VCaP (cell line): ENCODE measurements around the gene APH1A.

ENCODE experiments used
- H3K27ac ChIP-seq: fragments of 450-650 bp; 2 replicates; pipeline ENCODE4 v1.5.1; 2017
- CTCF ChIP-seq: fragments of 450-650 bp; conservative IDR thresholded peaks from 2 replicates; pipeline ENCODE4 v1.5.1; 2017; ENCODE audit warnings: mild to moderate bottlenecking, moderate library complexity

Gene APH1A

GRCh38 chr1:150295476-150295875, 26.7 kb upstream of the APH1A start:
- H3K27ac ChIP-seq = no peak overlapping the region

GRCh38 chr1:150293433-150294253, 24.8 kb upstream of the APH1A start, which contains the start of gene MRPS21:
Gene MRPS21 (plus strand): TSS chr1:150293861. CDS start chr1:150294367, 506 bp downstream.
- H3K27ac ChIP-seq = peak within 1 kb of the TSS; percentile 75
- no peak for TF ChIP-seq CTCF

More at GRCh38 chr1:150295476-150295875, 26.7 kb upstream of the APH1A start:
- no peak for TF ChIP-seq CTCF

- TF ChIP-seq CTCF = no peak
- H3K27ac ChIP-seq = no peak overlapping the region
These were observed 20.0 kb upstream of the APH1A start for GRCh38 chr1:150288822-150289221.

GRCh38 chr1:150288382-150288781, 19.6 kb upstream of the APH1A start:
- H3K27ac ChIP-seq = no peak overlapping the region

GRCh38 chr1:150283260-150283659, 14.4 kb upstream of the APH1A start:
- no peak for TF ChIP-seq CTCF
- no peak overlapping the region for H3K27ac ChIP-seq

More at GRCh38 chr1:150288382-150288781, 19.6 kb upstream of the APH1A start:
- no peak for TF ChIP-seq CTCF

- no peak for TF ChIP-seq CTCF
These were observed 13.7 kb upstream of the APH1A start for GRCh38 chr1:150282558-150282958.

GRCh38 chr1:150281758-150282557, 13.1 kb upstream of the APH1A start, which contains the start of gene CIART:
Gene CIART (plus strand): TSS chr1:150282554. CDS start chr1:150283268, 714 bp downstream.
- peak within 1 kb of the TSS; percentile 77 for H3K27ac ChIP-seq

More at GRCh38 chr1:150282558-150282958, 13.7 kb upstream of the APH1A start:
- H3K27ac ChIP-seq = no peak overlapping the region

More at GRCh38 chr1:150281758-150282557, 13.1 kb upstream of the APH1A start, which contains the start of gene CIART:
- no peak for TF ChIP-seq CTCF
